HG03354 (cell line): ENCODE measurements around the gene ASIC5.
A peak's percentile ranks its signal among the peaks of the same experiment; 100 is the strongest.

Experiments
- ATAC-seq: cut with Tn5 transposase; IDR thresholded peaks from one replicate; pipeline ENCODE4 v1.9.1; 2021; ENCODE audit warnings: mild to moderate bottlenecking; ENCODE audit not compliant: unreplicated experiment, poor library complexity, severe bottlenecking

The ASIC5 gene

GRCh38 chr4:155885666-155886065, 19.6 kb upstream of the ASIC5 start:
- ATAC-seq, result no peak

GRCh38 chr4:155883895-155884294, 17.8 kb upstream of the ASIC5 start:
- ATAC-seq, result no peak

DNA sequence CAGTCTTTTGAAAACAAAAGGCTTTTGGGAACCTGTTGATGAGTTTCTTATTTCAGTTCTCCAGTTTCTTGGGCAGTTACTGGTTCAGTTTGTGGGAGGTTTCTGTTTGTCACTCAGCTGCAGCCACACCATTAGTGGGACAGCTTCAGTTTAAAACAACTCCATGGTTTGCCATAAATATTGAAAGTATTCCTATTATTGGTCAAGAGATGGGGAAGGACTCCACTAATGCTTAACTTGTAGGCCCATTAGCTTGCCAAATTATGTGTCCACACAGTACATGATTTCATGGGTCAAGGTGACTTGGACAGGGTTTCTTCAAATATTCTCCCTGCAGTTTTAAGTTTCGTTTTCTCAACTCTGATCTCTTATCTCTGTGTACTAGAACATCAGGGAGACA, 15.5 kb upstream of the ASIC5 start:
- no peak for ATAC-seq

- no peak for ATAC-seq
Observed at GRCh38 chr4:155879767-155880166, 13.7 kb upstream of the ASIC5 start.

DNA sequence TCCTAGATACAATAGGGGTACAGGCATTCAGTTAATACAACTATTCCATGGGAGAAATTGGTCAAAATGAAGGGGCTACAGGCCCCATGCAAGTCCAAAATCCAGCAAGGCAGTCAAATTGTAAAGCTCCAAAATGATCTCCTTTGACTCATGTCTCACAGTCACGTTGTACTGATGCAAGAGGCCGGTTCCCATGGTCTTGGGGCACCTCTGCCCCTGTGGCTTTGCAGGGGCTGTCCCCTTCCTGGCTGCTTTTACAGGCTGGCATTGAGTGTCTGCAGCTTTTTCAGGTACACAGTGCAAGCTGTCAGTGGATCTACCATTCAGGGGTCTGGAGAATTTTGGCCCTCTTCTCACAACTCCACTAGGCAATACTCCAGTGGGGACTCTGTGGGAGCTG, 12.5 kb upstream of the ASIC5 start:
- no peak for ATAC-seq

GRCh38 chr4:155877971-155878370, 11.9 kb upstream of the ASIC5 start:
- ATAC-seq, result no peak

- ATAC-seq, result no peak
Observed at GRCh38 chr4:155875878-155876277, 9.8 kb upstream of the ASIC5 start.

DNA sequence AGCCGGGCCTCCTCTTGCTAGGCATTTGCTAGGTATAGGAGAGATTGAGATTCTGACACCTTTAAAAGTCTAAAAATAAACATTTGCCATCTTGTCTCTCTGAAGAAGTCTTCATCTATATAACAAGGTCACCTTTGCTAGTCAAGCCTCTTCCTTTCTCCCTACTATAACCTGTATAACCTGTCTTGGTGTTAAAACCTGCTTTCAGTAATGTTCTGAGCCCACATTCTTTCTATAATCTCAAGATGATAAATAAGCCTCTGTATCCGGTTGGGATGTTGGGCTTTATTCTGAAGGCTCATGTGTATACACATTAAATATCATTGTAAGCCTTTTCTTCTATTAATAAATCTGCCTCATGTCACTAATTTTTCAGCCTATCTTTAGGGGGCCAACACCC, 10.2 kb downstream of the ASIC5 start:
- ATAC-seq, result no peak

- ATAC-seq, result no peak
Observed at GRCh38 chr4:155854582-155855226, 11.4 kb downstream of the ASIC5 start.

DNA sequence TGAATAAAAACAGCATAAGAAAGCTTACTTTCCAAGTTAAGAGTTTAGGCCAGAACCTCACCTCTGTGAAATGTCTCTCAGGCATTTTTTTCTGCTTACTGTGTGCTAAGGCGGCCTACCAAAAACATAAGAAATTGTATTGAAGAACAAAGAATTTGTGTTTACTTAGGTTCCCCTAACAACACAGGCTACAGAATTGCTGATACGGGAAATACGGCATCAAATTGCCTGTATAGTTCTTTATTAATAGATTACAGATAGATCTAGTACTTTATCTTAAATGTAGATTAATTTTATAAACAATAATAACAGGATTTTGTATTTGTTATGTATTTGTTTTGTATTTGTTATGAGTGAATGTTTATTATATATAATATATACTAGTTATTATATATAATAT, 12.9 kb downstream of the ASIC5 start:
- no peak for ATAC-seq

GRCh38 chr4:155849042-155849441, 17.0 kb downstream of the ASIC5 start:
- ATAC-seq, result no peak

GRCh38 chr4:155846929-155847328, 19.1 kb downstream of the ASIC5 start:
- ATAC-seq, result no peak

GRCh38 chr4:155842080-155842479, 24.0 kb downstream of the ASIC5 start:
- ATAC-seq, result no peak

GRCh38 chr4:155837203-155837796, 28.8 kb downstream of the ASIC5 start:
- ATAC-seq, result peak; percentile 52

GRCh38 chr4:155832664-155833063, 33.4 kb downstream of the ASIC5 start:
- ATAC-seq, result no peak

DNA sequence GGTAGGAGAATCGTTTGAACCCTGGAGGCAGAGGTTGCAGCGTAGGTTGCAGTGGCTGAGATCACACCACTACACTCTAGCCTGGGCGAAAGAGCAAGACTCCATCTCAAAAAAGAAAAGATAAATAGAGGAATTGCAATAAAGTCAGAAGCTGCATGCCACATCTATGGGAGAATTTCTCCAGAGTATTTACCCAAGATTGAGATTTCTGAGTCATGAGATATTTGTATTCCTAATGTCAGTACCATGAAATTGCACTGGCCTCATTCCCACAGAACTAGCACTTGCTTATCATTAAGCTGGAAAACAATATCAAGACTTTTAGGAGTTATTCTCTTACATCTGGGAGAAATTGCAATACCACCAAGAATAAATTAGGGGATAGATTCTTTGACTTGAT, 37.4 kb downstream of the ASIC5 start:
- ATAC-seq, result no peak

GRCh38 chr4:155822572-155822971, 43.5 kb downstream of the ASIC5 start:
- ATAC-seq, result peak; percentile 53

- ATAC-seq, result no peak
Observed at GRCh38 chr4:155820887-155821518, 45.1 kb downstream of the ASIC5 start.

DNA sequence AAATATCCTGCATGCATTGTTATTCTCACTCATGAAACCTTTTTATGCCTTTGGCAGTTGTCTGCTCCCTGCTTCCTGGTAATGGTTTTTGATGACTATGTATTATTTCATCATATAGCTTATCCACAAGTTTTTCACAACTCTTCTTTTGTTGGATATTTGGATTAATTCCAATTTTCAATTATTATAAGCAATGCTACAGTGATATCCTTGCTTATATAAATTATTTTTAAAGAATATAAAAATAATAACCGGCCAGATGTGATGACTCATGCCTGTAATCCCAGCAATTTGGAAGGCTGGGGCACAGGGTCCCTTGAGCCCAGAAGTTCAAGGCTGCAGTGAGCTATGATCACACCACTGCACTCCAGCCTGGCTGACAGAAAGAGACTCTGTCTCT, 47.0 kb downstream of the ASIC5 start:
- ATAC-seq, result no peak

DNA sequence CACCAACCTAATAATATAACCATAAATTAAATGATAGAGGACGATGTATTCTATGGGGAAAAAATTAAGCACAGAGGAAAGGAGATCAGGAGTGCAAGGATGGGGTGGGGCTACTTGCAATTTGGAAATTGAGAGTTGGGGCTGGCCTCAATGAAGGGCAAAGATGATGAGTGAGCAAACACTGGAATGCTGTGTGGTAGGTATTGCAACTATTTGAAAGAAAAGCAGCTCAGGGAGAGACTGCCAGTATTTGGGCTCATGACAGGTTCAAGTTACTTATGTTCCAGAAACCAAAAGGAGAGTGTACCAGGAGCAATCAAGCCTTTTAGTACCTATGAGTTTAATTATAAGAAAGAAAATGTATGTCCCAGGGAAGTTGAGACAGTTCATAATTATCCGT, 47.4 kb downstream of the ASIC5 start:
- ATAC-seq, result no peak

DNA sequence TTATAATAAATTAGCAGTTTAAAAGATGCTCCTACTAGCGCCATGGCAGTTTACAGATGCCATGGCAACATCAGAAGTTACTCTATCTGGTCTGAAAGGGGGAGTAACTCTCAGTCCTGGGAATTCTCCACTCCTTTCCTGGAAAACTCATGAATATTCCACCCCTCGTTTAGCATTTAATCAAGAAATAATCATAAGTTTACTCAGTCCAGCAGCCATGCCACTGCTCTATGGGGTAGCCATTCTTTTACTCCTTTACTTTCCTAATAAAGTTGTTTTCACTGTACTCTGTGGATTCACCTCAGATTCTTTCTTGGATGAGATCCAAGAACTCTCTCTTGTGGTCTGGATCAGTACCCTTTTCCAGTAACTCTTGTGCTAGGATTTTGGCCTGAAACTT, 55.0 kb downstream of the ASIC5 start:
- no peak for ATAC-seq
